A172 (cell line): Measurements from ENCODE around the gene TM9SF1. TPM values are rescaled to one million over a fixed set of nuclear protein-coding genes. Genes with fewer than 3 reads are reported as not detected.
"Not testable (repeated sequence)": the region's sequence is repeated elsewhere in the genome, so short reads cannot be mapped to it uniquely, and the experiment has no call there.

Experiments
- DNase-seq: peaks from one replicate; pipeline ENCODE4 v3.0.0-alpha.2; 2015; ENCODE audit warnings: low spot score
- total RNA-seq: library from RNA; depleted of rRNA; stranded (reverse); fragments of >200 nt; shearing (Covaris generic); gene quantifications from 2 replicates; pipeline ENCODE4 v1.2.3, GENCODE V29; 2014

The TM9SF1 gene
- total RNA-seq, 1 experiment from 2014 or later: 45.3 TPM

DNA sequence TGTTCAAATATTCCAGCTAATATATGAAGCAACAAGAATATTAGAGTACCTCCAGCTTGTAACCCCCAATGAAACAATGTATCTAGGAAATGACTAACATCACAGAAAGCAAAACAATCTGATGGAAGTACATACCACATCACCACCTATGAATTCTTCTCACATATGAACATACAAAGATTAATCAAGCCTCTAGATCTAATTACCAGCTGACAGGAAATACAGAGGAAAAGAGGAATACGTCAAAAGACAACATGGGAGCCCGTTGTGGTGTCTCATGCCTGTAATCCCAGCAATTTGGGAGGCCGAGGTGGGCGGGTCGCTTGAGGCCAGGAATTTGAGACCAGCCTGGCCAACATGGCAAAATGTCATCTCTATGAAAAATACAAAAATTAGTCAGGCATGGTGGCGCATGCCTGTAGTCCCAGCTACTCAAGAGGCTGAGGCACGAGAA, 29.4 kb upstream of the TM9SF1 start:
- peak; percentile 66 for DNase-seq

GRCh38 chr14:24222987-24223386, 27.7 kb upstream of the TM9SF1 start:
- not testable (repeated sequence) for DNase-seq

DNA sequence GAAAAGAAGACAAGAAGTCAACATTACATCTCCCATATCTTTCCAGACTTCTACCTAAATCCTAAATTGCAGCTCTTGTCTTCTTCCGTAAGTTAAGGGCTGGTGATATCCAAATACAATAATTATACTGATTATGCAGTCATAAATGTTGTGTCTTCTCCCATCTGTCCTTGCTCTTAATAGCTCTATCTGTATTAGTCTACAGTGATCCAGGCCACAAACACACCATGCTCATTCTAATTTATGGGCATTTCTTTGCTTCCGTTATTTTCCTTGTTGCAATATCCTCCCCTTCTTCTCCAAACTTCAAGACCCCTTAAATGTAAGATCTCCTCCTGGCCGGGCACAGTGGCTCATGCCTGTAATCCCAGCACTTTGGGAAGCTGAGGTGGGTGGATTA, 24.3 kb upstream of the TM9SF1 start:
- DNase-seq: no peak

- DNase-seq: no peak
These were observed 23.8 kb upstream of the TM9SF1 start for GRCh38 chr14:24219080-24219479.

- DNase-seq: not testable (repeated sequence)
These were observed 21.6 kb upstream of the TM9SF1 start for GRCh38 chr14:24216876-24217275.

- no peak for DNase-seq
These were observed 21.1 kb upstream of the TM9SF1 start for GRCh38 chr14:24216345-24216699.

DNA sequence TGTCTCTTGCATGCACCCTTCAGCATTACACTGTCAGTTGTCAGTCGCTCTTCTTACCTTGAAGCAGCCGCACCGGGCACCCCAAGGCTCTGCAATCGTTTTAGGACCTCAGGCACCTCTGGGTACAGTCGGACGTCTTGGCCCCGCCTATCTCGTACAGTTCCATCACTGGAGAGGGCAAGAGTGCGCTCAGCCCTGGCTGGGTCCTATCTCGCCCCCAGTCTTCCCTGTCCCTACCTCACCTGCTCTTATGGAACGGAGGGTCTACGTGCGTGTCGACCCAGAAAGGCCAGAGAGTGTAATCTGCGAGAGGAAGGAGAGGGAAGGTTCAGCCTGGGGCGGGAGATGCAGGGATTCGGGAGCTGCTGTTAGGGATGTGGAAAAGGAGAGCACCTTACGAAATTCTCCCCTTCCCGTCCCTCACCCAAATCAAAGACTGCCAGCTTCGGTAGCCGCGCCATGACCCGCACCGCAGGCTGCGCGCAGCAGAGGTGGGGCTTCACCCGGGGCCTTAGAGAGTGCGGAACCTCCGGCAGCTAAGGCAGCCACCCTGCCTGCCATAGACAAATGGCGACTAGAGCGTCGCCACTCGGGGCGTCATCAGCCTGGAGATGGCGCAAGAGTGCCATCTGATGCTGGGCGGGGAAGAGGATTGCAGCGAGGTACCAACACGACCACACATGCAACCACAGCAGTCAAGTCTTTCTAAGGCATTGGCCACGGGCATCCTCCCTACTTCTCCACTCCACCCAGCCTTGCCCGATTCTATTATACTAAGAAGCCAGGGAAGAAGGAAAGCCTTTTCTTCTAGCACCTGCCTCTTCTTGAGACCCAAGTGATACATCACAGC, 20.5 kb upstream of the TM9SF1 start, which contains the start of gene MDP1:
TSS of gene MDP1 (minus strand) at position 572 of the 850 bp plus-strand sequence. CDS start at position 461, 111 bp downstream.
- peak; percentile 74 for DNase-seq

DNA sequence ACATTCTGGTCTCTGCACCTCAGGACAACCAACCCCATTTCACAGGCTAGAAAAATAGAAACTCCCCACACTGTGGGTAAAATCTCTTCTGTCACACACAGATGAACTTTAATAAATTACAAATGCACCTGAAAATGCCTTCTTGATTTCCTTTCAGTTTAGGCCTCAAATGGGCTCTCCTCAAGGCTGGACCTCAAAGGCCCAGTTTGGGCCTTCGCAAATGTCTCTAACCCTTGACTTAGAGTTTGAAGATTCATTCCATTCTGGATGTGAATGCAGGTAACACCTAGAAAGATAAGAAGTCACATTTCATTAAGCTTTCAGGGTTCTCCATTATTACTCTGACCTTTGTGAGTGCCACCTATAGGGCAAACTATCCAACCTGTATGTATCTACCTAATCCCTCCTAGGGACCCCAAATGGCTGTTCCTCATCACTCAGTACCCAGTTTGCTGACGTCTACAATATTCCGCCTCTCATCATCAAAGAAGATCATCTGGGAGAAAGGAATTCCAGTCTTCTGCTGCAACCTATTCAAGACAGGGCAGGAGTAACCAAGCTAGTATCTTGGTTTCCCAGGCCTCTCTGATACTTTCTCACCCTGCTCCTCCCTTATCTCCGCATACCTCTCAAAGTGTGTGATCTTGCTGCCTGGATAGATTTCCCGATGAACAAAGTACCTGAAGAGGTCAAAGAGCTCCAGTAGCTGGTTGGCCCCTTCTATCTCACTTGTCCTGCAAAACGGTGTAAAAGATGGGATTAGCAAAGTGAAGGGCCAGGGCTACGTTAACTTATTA, 18.8 kb upstream of the TM9SF1 start:
- DNase-seq: no peak

DNA sequence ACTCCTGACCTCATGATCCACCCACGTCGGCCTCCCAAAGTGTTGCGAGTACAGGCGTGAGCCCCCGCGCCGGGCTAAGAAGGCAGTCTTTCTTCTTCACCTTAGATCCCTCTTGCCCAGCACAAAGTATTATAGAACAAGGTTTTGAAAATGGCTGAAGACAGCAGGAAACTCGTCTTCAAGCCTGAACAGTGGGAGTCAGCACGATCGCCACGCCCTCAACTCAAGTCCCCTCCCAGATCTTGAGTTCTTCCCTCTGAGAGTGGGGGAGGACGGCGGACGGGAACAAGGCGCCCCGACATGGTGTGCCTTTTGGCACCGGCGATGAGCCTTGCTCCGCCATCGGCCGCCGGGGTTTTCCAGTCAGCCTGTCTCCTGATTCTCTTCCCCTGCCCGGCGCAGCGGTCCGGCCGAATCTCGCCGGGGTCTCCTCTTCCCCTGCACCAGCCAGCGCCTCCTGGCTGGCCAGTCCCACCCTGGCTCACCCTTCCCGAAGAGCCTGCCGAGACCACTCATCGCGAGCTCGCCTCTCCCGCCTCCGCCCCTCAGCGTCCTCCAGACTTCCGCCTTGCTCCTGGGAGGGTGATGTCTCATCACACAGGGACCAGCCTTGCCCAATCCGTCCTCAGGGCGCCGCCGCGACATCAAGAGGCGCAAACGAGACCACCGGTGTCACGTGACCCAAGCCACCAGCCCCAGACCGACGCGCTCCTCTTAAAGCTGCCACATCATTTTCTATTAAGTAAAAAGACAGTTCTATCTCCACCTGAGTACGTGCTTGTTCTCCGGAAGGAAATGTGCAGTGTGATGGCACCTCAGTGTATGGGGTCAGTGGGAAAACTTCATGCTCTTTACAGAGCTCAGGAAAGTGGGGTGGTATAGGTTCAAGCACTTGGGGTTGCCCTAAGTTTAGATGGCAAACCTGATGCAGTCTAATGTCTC, 18.0 kb upstream of the TM9SF1 start, which contains the start of gene CHMP4A:
TSS of gene CHMP4A (minus strand) at position 565 of the 942 bp plus-strand sequence. CDS start at position 516, 49 bp downstream.
- DNase-seq: peak; percentile 91

GRCh38 chr14:24211311-24211710, 16.1 kb upstream of the TM9SF1 start:
- DNase-seq: no peak

DNA sequence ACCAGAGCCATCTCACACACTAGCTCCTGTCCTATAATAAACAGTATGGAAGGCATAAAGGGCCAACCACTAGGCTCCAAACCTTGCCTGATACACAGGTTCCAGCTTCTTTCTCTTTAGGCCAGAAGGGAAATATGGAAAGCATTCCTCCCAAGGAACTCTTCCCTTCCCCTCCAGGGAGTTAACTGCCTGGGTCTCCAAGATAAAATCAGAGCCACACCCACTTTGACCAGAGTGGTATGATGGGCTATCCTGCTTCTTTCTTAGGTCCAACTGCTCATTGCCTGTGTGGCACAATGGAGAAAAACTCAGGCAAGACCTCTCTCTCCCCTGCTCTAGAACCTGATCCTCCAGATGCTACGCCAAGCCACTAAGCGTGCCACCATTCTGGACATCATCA, 12.4 kb upstream of the TM9SF1 start:
- DNase-seq: no peak

- DNase-seq: no peak
These were observed 11.9 kb upstream of the TM9SF1 start for GRCh38 chr14:24207104-24207551.

GRCh38 chr14:24206260-24207103, 11.2 kb upstream of the TM9SF1 start:
- DNase-seq: no peak

GRCh38 chr14:24204163-24205146, 9.2 kb upstream of the TM9SF1 start:
- no peak for DNase-seq

DNA sequence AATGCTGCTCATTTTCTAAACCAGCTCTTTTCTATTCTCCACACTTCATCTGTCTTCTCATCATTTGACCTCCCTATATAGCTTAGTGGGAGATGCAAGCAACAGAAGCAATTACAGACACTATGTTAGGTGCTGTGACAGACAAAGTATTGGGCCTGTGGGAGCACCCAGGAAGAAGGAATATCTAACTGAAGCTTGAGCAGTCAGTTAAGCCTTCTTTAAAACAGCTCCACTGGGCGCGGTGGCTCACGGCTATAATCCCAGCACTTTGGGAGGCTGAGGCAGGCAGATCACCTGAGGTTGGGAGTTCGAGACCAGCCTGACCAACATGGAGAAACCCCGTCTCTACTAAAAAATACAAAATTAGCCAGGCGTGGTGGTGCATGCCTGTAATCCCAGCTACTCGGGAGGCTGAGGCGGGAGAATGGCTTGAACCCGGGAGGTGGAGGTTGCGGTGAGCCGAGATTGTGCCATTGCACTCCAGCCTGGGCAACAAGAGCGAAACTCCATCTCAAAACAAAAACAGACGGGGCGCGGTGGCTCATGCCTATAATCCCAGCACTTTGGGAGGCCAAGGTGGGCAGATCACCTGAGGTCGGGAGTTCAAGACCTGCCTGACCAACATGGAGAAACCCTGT, 8.1 kb upstream of the TM9SF1 start:
- DNase-seq: not testable (repeated sequence)

DNA sequence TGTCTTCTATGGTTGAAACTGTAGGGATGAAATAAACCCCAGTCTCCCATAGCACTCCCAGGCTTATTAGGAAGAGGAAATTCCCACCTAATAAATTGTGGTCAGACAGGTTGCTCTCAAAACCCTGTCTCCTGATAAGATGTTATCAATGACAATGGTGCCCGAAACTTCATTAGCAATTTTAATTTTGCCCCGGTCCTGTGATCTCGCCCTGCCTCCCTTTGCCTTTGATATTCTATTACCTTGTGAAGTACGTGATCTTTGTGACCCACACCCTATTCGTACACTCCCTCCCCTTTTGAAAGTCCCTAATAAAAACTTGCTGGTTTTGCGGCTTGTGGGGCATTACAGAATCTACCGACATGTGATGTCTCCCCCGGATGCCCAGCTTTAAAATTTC, 7.3 kb upstream of the TM9SF1 start:
- DNase-seq: not testable (repeated sequence)

- DNase-seq: no peak
These were observed 3.7 kb upstream of the TM9SF1 start for GRCh38 chr14:24198814-24199524.

DNA sequence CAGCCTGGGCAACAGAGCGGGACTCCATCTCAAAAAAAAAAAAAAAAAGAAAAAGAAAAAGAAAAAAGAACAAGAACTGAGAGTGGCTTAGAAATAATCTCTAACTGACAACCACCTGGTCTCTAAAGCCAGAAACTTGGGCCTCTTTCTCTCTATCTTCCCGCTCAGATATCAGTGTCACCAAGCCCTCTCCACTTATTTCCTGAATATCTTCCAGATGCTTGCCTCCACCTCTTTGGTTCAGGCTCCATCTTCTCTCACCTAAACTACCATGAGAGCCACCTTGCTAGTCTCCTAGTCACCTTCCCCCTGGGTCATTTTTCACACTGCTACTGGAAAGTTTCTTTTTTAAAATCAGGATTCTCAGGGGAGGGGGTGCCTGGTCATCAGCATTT, 1.8 kb upstream of the TM9SF1 start:
- no peak for DNase-seq
